GM23338 (cell line): Measurements from ENCODE around the gene LPP. TPM values are rescaled to one million over a fixed set of nuclear protein-coding genes. Genes with fewer than 3 reads are reported as not detected.

ENCODE experiments used
- ATAC-seq: fragments of 200-7000 bp; cut with Tn5 transposase; 3 replicates; pipeline ENCODE4 v1.9.1; 2020
- DNase-seq: peaks from one replicate; pipeline ENCODE4 v3.0.0-alpha.2; 2015; ENCODE audit warnings: low spot score
- H2AFZ ChIP-seq: fragments of 200-600 bp; sonication (generic); 2 replicates; pipeline ENCODE4 v1.8.0; 2016; ENCODE audit warnings: antibody characterized with exemption, mild to moderate bottlenecking, moderate library complexity
- H3F3A ChIP-seq: fragments of 200-600 bp; sonication (generic); replicated peaks from 2 replicates; pipeline ENCODE4 v1.8.0; 2017; ENCODE audit warnings: antibody characterized with exemption, mixed run types, low read depth
- H3K27ac ChIP-seq: fragments of 200-600 bp; sonication (generic); 2 replicates; pipeline ENCODE4 v1.6.1; 2016; ENCODE audit warnings: low read depth
- H3K27me3 ChIP-seq: fragments of 200-600 bp; sonication (generic); 2 replicates; pipeline ENCODE4 v1.8.0; 2016; ENCODE audit warnings: mild to moderate bottlenecking, mixed run types, moderate library complexity; ENCODE audit not compliant: insufficient read depth
- H3K36me3 ChIP-seq: fragments of 200-600 bp; sonication (generic); 2 replicates; pipeline ENCODE4 v1.8.0; 2016; ENCODE audit warnings: mild to moderate bottlenecking; ENCODE audit not compliant: insufficient read depth
- H3K4me1 ChIP-seq: fragments of 200-600 bp; sonication (generic); 2 replicates; pipeline ENCODE4 v1.8.0; 2016; ENCODE audit warnings: mild to moderate bottlenecking, moderate library complexity; ENCODE audit not compliant: insufficient read depth
- H3K4me2 ChIP-seq: fragments of 200-600 bp; sonication (generic); 2 replicates; pipeline ENCODE4 v1.7.1; 2017; ENCODE audit warnings: mixed run types
- H3K4me3 ChIP-seq: fragments of 200-600 bp; sonication (generic); 2 replicates; pipeline ENCODE4 v1.6.1; 2016; ENCODE audit warnings: mixed run types
- H3K79me2 ChIP-seq: fragments of 200-600 bp; sonication (generic); replicated peaks from 2 replicates; pipeline ENCODE4 v1.8.0; 2017; ENCODE audit warnings: mild to moderate bottlenecking; ENCODE audit not compliant: insufficient read depth
- H3K9me2 ChIP-seq: fragments of 200-600 bp; sonication (generic); 2 replicates; pipeline ENCODE4 v1.8.0; 2017; ENCODE audit not compliant: insufficient read depth
- H4K20me1 ChIP-seq: fragments of 200-600 bp; sonication (generic); replicated peaks from 2 replicates; pipeline ENCODE4 v1.8.0; 2017; ENCODE audit warnings: mild to moderate bottlenecking; ENCODE audit not compliant: insufficient read depth
- H3K27ac Mint-ChIP-seq: 2 replicates; pipeline ENCODE4 v1.8.0; 2020; ENCODE audit warnings: inconsistent platforms, mild to moderate bottlenecking, moderate library complexity, mixed read lengths
- H3K27me3 Mint-ChIP-seq: 3 replicates; pipeline ENCODE4 v1.8.0; 2022; ENCODE audit warnings: low read depth, mild to moderate bottlenecking, moderate library complexity, mixed read lengths, inconsistent platforms; ENCODE audit not compliant: insufficient read depth, poor library complexity
- H3K36me3 Mint-ChIP-seq: 3 replicates; pipeline ENCODE4 v1.8.0; 2021; ENCODE audit warnings: low read depth, mild to moderate bottlenecking, inconsistent platforms, moderate library complexity, mixed read lengths
- H3K4me1 Mint-ChIP-seq: 3 replicates; pipeline ENCODE4 v1.8.0; 2020; ENCODE audit warnings: mild to moderate bottlenecking, inconsistent platforms, mixed read lengths
- H3K4me3 Mint-ChIP-seq: 3 replicates; pipeline ENCODE4 v1.8.0; 2021; ENCODE audit warnings: moderate library complexity, mild to moderate bottlenecking, inconsistent platforms, mixed read lengths
- H3K9me3 Mint-ChIP-seq: 3 replicates; pipeline ENCODE4 v1.8.0; 2020; ENCODE audit warnings: moderate library complexity, mild to moderate bottlenecking, inconsistent platforms, mixed read lengths
- CREB1 ChIP-seq: fragments of 250-450 bp; sonication (Bioruptor Pico); IDR thresholded peaks from 2 replicates; pipeline ENCODE4 v1.5.0; 2020; ENCODE audit warnings: low read depth, mild to moderate bottlenecking, moderate library complexity
- EZH2 ChIP-seq: fragments of 200-600 bp; sonication (generic); IDR thresholded peaks from one replicate; pipeline ENCODE4 v1.8.0; 2017; ENCODE audit warnings: antibody characterized with exemption, mild to moderate bottlenecking, low read depth; ENCODE audit not compliant: unreplicated experiment
- EZH2phosphoT487 ChIP-seq: fragments of 200-600 bp; sonication (generic); IDR thresholded peaks from one replicate; pipeline ENCODE4 v1.8.1; 2018; ENCODE audit warnings: antibody characterized with exemption; ENCODE audit not compliant: unreplicated experiment
- JUNB ChIP-seq: IDR thresholded peaks from one replicate; pipeline ENCODE4 v1.6.1; 2016; ENCODE audit warnings: antibody characterized with exemption; ENCODE audit not compliant: unreplicated experiment
- NANOG ChIP-seq: IDR thresholded peaks from 2 replicates; pipeline ENCODE4 v1.6.1; 2016; ENCODE audit warnings: antibody characterized with exemption, borderline replicate concordance
- POLR2AphosphoS5 ChIP-seq: IDR thresholded peaks from 2 replicates; pipeline ENCODE4 v1.6.1; 2016; ENCODE audit warnings: antibody characterized with exemption, low read depth
- REST ChIP-seq: IDR thresholded peaks from one replicate; pipeline ENCODE4 v1.6.1; 2018; ENCODE audit warnings: antibody characterized with exemption; ENCODE audit not compliant: unreplicated experiment
- STAT1 ChIP-seq: IDR thresholded peaks from one replicate; pipeline ENCODE4 v1.6.1; 2016; ENCODE audit warnings: antibody characterized with exemption; ENCODE audit not compliant: unreplicated experiment
- ZNF114 ChIP-seq: fragments of 250-450 bp; sonication (Bioruptor Pico); IDR thresholded peaks from 2 replicates; pipeline ENCODE4 v1.5.0; 2020; ENCODE audit warnings: mild to moderate bottlenecking, moderate library complexity
- ZNF331 ChIP-seq: fragments of 250-450 bp; sonication (Bioruptor Pico); IDR thresholded peaks from 2 replicates; pipeline ENCODE4 v1.5.0; 2020; ENCODE audit warnings: low read depth, mild to moderate bottlenecking, moderate library complexity
- polyA plus RNA-seq: library from polyadenylated mRNA; unstranded; fragments of >200 nt; fragmentation: Nextera tagmentation; extraction: Ambion mirVana; gene quantifications from 2 replicates; pipeline ENCODE4 v1.2.1, GENCODE V29; 2016
- total RNA-seq: library from RNA; depleted of rRNA; stranded (reverse); fragments of >200 nt; shearing (Covaris generic); gene quantifications from 2 replicates; pipeline ENCODE4 v1.2.3, GENCODE V29; 2014
- TF ChIP-seq, protein P1 (sequence below): fragments of 250-450 bp; sonication (Bioruptor Pico); IDR thresholded peaks from 2 replicates; pipeline ENCODE4 v1.5.0; 2020; ENCODE audit warnings: mild to moderate bottlenecking, moderate library complexity
- TF ChIP-seq, protein P2 (sequence below): IDR thresholded peaks from 2 replicates; pipeline ENCODE4 v1.6.1; 2016; ENCODE audit warnings: antibody characterized with exemption
- TF ChIP-seq, protein P3 (sequence below), 2 experiments: fragments of 200-600 bp in 1 of 2; sonication (generic) in 1 of 2; conservative IDR thresholded peaks; 2 replicates each; pipeline versions ENCODE4 v1.5.1 to v1.6.1; 2016 to 2017; ENCODE audit warnings: antibody characterized with exemption in 2 of 2, low read depth in 2 of 2, mild to moderate bottlenecking in 2 of 2, moderate library complexity in 1 of 2

Gene LPP
- total and polyA plus RNA-seq, 2 experiments from 2014 or later: 23.0 to 35.2 TPM

DNA sequence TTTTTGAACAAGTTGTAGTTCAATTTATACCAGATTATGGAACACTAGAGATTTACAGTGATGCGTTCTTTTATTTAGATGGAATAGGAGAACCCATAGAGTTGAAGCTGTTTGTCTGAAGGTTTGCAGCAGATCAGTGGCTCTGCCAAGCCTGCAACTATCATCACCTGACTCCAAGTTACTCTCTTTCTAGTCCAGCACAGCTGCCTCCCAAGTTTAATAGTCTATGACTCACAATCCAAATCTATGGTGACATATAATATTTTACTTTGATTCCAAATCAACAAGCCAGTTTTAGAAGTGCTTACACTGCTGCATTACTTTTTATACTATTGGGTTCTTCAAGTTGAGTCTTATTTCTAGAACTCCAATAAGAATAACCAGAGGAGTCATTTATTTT, 400.4 kb downstream of the LPP start:
- Histone ChIP-seq H3K4me3 (no peak overlapping the region), H3K27me3 (no peaks in the 10 kb centered on the region), H3K27ac (no peak overlapping the region), H3K9me2 (no peaks in the 10 kb centered on the region), H3K36me3 (no peaks in the 10 kb centered on the region), H3K79me2 (no peaks in the 10 kb centered on the region), H3K4me2 (no peak overlapping the region), H2AFZ (no peak overlapping the region), H3F3A (no peaks in the 10 kb centered on the region), H3K4me1 (no peaks in the 10 kb centered on the region), H4K20me1 (no peaks in the 10 kb centered on the region)
- DNase-seq (no peak), ATAC-seq (no peak)
- Mint-ChIP-seq H3K4me1 (no peaks in the 10 kb centered on the region), H3K27ac (no peak overlapping the region), H3K27me3 (no peaks in the 10 kb centered on the region), H3K36me3 (no peaks in the 10 kb centered on the region), H3K4me3 (no peak overlapping the region), H3K9me3 (no peaks in the 10 kb centered on the region)
- TF ChIP-seq, protein P1, sequence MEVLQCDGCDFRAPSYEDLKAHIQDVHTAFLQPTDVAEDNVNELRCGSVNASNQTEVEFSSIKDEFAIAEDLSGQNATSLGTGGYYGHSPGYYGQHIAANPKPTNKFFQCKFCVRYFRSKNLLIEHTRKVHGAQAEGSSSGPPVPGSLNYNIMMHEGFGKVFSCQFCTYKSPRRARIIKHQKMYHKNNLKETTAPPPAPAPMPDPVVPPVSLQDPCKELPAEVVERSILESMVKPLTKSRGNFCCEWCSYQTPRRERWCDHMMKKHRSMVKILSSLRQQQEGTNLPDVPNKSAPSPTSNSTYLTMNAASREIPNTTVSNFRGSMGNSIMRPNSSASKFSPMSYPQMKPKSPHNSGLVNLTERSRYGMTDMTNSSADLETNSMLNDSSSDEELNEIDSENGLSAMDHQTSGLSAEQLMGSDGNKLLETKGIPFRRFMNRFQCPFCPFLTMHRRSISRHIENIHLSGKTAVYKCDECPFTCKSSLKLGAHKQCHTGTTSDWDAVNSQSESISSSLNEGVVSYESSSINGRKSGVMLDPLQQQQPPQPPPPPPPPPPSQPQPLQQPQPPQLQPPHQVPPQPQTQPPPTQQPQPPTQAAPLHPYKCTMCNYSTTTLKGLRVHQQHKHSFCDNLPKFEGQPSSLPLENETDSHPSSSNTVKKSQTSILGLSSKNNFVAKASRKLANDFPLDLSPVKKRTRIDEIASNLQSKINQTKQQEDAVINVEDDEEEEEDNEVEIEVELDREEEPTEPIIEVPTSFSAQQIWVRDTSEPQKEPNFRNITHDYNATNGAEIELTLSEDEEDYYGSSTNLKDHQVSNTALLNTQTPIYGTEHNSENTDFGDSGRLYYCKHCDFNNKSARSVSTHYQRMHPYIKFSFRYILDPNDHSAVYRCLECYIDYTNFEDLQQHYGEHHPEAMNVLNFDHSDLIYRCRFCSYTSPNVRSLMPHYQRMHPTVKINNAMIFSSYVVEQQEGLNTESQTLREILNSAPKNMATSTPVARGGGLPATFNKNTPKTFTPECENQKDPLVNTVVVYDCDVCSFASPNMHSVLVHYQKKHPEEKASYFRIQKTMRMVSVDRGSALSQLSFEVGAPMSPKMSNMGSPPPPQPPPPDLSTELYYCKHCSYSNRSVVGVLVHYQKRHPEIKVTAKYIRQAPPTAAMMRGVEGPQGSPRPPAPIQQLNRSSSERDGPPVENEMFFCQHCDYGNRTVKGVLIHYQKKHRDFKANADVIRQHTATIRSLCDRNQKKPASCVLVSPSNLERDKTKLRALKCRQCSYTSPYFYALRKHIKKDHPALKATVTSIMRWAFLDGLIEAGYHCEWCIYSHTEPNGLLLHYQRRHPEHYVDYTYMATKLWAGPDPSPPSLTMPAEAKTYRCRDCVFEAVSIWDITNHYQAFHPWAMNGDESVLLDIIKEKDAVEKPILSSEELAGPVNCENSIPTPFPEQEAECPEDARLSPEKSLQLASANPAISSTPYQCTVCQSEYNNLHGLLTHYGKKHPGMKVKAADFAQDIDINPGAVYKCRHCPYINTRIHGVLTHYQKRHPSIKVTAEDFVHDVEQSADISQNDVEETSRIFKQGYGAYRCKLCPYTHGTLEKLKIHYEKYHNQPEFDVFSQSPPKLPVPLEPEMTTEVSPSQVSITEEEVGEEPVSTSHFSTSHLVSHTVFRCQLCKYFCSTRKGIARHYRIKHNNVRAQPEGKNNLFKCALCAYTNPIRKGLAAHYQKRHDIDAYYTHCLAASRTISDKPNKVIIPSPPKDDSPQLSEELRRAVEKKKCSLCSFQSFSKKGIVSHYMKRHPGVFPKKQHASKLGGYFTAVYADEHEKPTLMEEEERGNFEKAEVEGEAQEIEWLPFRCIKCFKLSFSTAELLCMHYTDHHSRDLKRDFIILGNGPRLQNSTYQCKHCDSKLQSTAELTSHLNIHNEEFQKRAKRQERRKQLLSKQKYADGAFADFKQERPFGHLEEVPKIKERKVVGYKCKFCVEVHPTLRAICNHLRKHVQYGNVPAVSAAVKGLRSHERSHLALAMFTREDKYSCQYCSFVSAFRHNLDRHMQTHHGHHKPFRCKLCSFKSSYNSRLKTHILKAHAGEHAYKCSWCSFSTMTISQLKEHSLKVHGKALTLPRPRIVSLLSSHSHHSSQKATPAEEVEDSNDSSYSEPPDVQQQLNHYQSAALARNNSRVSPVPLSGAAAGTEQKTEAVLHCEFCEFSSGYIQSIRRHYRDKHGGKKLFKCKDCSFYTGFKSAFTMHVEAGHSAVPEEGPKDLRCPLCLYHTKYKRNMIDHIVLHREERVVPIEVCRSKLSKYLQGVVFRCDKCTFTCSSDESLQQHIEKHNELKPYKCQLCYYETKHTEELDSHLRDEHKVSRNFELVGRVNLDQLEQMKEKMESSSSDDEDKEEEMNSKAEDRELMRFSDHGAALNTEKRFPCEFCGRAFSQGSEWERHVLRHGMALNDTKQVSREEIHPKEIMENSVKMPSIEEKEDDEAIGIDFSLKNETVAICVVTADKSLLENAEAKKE (CRISPR knock-in tag): no peak
- TF ChIP-seq REST (no peak), EZH2phosphoT487 (no peak), ZNF114 (CRISPR knock-in tag) (no peak), POLR2AphosphoS5 (no peak), EZH2 (no peak), ZNF331 (CRISPR knock-in tag) (no peak), STAT1 (no peak), JUNB (no peak), CREB1 (CRISPR knock-in tag) (no peak), NANOG (no peak)
- TF ChIP-seq, protein P2, sequence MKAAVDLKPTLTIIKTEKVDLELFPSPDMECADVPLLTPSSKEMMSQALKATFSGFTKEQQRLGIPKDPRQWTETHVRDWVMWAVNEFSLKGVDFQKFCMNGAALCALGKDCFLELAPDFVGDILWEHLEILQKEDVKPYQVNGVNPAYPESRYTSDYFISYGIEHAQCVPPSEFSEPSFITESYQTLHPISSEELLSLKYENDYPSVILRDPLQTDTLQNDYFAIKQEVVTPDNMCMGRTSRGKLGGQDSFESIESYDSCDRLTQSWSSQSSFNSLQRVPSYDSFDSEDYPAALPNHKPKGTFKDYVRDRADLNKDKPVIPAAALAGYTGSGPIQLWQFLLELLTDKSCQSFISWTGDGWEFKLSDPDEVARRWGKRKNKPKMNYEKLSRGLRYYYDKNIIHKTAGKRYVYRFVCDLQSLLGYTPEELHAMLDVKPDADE: no peak
- TF ChIP-seq, protein P3, sequence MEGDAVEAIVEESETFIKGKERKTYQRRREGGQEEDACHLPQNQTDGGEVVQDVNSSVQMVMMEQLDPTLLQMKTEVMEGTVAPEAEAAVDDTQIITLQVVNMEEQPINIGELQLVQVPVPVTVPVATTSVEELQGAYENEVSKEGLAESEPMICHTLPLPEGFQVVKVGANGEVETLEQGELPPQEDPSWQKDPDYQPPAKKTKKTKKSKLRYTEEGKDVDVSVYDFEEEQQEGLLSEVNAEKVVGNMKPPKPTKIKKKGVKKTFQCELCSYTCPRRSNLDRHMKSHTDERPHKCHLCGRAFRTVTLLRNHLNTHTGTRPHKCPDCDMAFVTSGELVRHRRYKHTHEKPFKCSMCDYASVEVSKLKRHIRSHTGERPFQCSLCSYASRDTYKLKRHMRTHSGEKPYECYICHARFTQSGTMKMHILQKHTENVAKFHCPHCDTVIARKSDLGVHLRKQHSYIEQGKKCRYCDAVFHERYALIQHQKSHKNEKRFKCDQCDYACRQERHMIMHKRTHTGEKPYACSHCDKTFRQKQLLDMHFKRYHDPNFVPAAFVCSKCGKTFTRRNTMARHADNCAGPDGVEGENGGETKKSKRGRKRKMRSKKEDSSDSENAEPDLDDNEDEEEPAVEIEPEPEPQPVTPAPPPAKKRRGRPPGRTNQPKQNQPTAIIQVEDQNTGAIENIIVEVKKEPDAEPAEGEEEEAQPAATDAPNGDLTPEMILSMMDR (conservative IDR thresholded peaks at IDR 0.05; ENCODE audit: low read depth in 2 of 2): no peak
